Activated naive CD4-positive, alpha-beta T cell treated with anti-CD3 and anti-CD28 coated beads for 36 hours (primary cell): ENCODE data around the gene ASB17. TPM values are rescaled to one million over a fixed set of nuclear protein-coding genes. Genes with fewer than 3 reads are reported as not detected.
"Not testable (repeated sequence)": the region's sequence is repeated elsewhere in the genome, so short reads cannot be mapped to it uniquely, and the experiment has no call there.

Experiments
- CTCF ChIA-PET: fragments of 350-600 bp; sonication (Branson Sonifier 250); formaldehyde crosslinking; loops from one replicate; lab custom pipeline; 2021; ENCODE audit warnings: antibody characterized with exemption; lab: Charles Lee
- DNase-seq: peaks from one replicate; pipeline ENCODE4 v3.0.0-alpha.2; 2020
- H3K27ac Mint-ChIP-seq: one replicate; pipeline ENCODE4 v1.8.0; 2021; ENCODE audit warnings: mild to moderate bottlenecking, mixed read lengths
- H3K27me3 Mint-ChIP-seq: one replicate; pipeline ENCODE4 v1.8.0; 2021; ENCODE audit warnings: low read depth, mixed read lengths
- H3K36me3 Mint-ChIP-seq: one replicate; pipeline ENCODE4 v1.8.0; 2021; ENCODE audit warnings: low read depth, mixed read lengths
- H3K4me1 Mint-ChIP-seq: one replicate; pipeline ENCODE4 v1.8.0; 2021; ENCODE audit warnings: low read depth, mixed read lengths
- H3K4me3 Mint-ChIP-seq: one replicate; pipeline ENCODE4 v1.8.0; 2021; ENCODE audit warnings: mild to moderate bottlenecking, moderate library complexity, mixed read lengths
- H3K9me3 Mint-ChIP-seq: one replicate; pipeline ENCODE4 v1.8.0; 2021; ENCODE audit warnings: mixed read lengths
- intact Hi-C: fragments of 100-400 bp; cut with micrococcal nuclease; formaldehyde crosslinking; loops from one replicate; pipeline ENCODE4 v1.15.1; 2023
- total RNA-seq, 2 experiments: library from RNA; stranded (reverse); gene quantifications; one replicate each; pipeline ENCODE4 v1.2.3, GENCODE V29; 2021

Gene ASB17, protein sequence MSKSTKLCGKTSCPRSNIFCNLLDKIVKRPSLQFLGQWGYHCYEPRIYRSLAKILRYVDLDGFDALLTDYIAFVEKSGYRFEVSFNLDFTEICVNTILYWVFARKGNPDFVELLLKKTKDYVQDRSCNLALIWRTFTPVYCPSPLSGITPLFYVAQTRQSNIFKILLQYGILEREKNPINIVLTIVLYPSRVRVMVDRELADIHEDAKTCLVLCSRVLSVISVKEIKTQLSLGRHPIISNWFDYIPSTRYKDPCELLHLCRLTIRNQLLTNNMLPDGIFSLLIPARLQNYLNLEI
- not detected for total RNA-seq

GRCh38 chr1:75932304-75932703 lies at the start of gene ASB17:
ASB17 (minus strand) TSS chr1:75932404; CDS start chr1:75932291, 113 bp downstream.
- H3K27me3 Mint-ChIP-seq: peaks cover 6% of the 10 kb centered on the region
- no peak for DNase-seq
- H3K9me3 Mint-ChIP-seq: no peaks in the 10 kb centered on the region
- intact Hi-C loops: no loop called here
- CTCF ChIA-PET: no interaction called here
- H3K4me1 Mint-ChIP-seq: no peaks in the 10 kb centered on the region
- no peak within 1 kb of the TSS for H3K4me3 Mint-ChIP-seq
- H3K27ac Mint-ChIP-seq: no peak within 1 kb of the TSS
- no peaks in the 10 kb centered on the region for H3K36me3 Mint-ChIP-seq

DNA sequence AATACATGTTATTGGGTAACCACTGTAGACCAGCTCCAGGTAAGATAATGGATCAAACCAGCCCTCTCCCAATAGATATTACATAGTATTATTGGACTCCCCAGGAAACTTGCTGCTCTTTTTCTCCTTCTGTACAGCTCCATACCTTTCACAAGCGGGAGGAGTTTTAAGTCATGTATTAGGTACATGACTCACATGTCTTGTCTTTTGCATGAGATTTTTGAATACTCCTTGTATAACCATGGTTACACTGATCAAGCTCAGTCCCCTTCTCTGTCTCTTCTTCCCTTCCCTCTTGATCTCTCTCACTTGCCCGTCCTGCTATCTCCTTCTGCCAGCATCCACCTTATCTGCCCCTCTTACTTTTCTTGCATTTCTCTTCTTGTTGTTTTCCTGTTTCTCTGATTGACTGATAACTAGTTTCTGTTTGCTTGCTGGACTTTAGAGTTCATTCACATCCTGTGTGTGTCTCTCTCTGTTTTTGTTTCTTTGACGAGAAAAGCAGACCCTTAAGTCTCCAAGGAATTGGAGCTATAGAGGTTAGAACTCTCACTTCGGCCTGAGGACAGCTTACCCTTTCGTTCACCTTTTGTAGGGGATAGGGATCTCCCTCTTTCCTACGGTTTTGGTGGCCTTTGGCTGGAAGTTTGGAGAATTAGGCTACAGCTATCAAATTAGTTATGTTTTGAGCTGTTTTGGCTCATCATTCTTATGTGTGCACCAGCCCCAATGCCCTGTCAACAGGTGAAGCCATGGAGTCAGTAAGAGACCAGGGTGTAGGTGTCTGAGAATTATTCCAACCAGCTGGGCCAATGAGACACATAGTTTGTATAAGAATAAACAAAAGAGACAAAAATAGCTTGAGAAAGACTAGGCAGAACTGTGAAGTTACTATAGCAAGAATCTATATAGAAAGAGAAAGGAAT lies 49.0 kb upstream of the ASB17 start:
- Mint-ChIP-seq H3K4me1 (no peaks in the 10 kb centered on the region), H3K36me3 (peaks cover 7% of the 10 kb centered on the region), H3K27ac (no peak overlapping the region), H3K9me3 (peaks cover 9% of the 10 kb centered on the region), H3K4me3 (no peak overlapping the region), H3K27me3 (peaks cover 5% of the 10 kb centered on the region)
- CTCF ChIA-PET: interaction anchor here (0.8 to 1.8 kb wide), 3 partner anchors 10 to 24 kb away, joined by 3 to 7 read pairs (median 4); no protein-coding TSS in a partner anchor
- intact Hi-C loops: no loop called here
- DNase-seq: no peak

DNA sequence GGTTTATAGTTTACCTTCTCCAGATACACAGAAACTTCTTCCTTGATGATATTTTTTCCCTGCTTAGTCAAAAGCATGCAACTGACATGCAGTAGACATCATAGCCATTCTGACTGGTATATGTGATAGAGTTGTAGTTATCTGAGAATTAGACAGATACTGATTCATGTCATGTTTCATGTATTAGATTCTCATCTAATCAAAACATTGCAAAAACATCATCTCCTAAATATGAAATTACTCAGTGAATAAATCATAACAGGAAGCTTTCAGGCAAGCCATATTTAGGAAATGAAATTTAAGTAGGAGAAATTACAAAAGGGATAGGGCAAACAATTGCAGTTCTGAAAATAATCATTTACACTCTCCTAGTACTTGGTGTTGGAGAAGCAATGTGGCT lies 38.4 kb upstream of the ASB17 start:
- Mint-ChIP-seq H3K9me3 (no peaks in the 10 kb centered on the region), H3K4me3 (no peak overlapping the region), H3K27ac (no peak overlapping the region), H3K27me3 (peaks cover 6% of the 10 kb centered on the region), H3K36me3 (no peaks in the 10 kb centered on the region), H3K4me1 (no peaks in the 10 kb centered on the region)
- DNase-seq: no peak
- intact Hi-C loops: no loop called here
- CTCF ChIA-PET: no interaction called here

- peaks cover 4% of the 10 kb centered on the region for H3K27me3 Mint-ChIP-seq
- H3K4me3 Mint-ChIP-seq: no peak overlapping the region
- CTCF ChIA-PET: no interaction called here
- no peak for DNase-seq
- H3K36me3 Mint-ChIP-seq: no peaks in the 10 kb centered on the region
- intact Hi-C loops: no loop called here
- no peaks in the 10 kb centered on the region for H3K4me1 Mint-ChIP-seq
- no peak overlapping the region for H3K27ac Mint-ChIP-seq
- no peaks in the 10 kb centered on the region for H3K9me3 Mint-ChIP-seq
Measured at GRCh38 chr1:75969550-75969949, 37.3 kb upstream of the ASB17 start.

- Mint-ChIP-seq H3K9me3 (no peaks in the 10 kb centered on the region), H3K4me3 (no peak overlapping the region), H3K36me3 (no peaks in the 10 kb centered on the region), H3K27ac (no peak overlapping the region), H3K27me3 (peaks cover 2% of the 10 kb centered on the region), H3K4me1 (no peaks in the 10 kb centered on the region)
- CTCF ChIA-PET: no interaction called here
- intact Hi-C loops: no loop called here
- DNase-seq: no peak
Measured at GRCh38 chr1:75967719-75968118, 35.5 kb upstream of the ASB17 start.

GRCh38 chr1:75964760-75965408 lies 32.7 kb upstream of the ASB17 start:
- CTCF ChIA-PET: interaction anchor here (0.6 kb wide), 1 partner anchor 659 kb away, joined by 4 read pairs; no protein-coding TSS in a partner anchor
- intact Hi-C loops: no loop called here
- H3K27ac Mint-ChIP-seq: no peak overlapping the region
- H3K4me1 Mint-ChIP-seq: no peaks in the 10 kb centered on the region
- no peak overlapping the region for H3K4me3 Mint-ChIP-seq
- DNase-seq: no peak
- no peaks in the 10 kb centered on the region for H3K36me3 Mint-ChIP-seq
- H3K27me3 Mint-ChIP-seq: peaks cover 2% of the 10 kb centered on the region
- H3K9me3 Mint-ChIP-seq: no peaks in the 10 kb centered on the region

- DNase-seq, H3K27me3 Mint-ChIP-seq, H3K4me3 Mint-ChIP-seq, intact Hi-C loops, H3K36me3 Mint-ChIP-seq, H3K4me1 Mint-ChIP-seq, H3K27ac Mint-ChIP-seq, H3K9me3 Mint-ChIP-seq: not testable (repeated sequence)
- CTCF ChIA-PET: interaction anchor here (1.8 kb wide), 1 partner anchor 27 kb away, joined by 8 read pairs; no protein-coding TSS in a partner anchor
Measured at GRCh38 chr1:75964110-75964759, 32.0 kb upstream of the ASB17 start.

DNA sequence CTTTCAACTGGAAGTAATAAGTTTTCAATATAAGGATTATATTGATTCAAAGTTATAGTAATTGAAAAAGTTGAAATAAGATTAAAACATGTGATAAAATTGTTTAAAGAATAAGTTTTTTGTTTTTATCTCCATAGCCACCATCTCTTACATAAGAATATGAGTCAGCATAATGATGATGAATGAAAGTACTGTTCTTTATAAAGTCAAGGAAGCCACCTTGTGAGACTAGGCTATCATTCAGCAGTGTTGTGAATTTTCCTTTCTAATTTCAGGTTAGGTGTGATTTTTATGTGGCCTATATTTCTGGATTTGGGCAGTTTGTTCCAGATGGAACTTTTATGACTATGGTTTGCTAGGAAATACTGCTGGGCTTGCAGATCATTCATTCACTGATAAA lies 22.4 kb upstream of the ASB17 start:
- H3K4me1 Mint-ChIP-seq: no peaks in the 10 kb centered on the region
- no peaks in the 10 kb centered on the region for H3K27me3 Mint-ChIP-seq

DNA sequence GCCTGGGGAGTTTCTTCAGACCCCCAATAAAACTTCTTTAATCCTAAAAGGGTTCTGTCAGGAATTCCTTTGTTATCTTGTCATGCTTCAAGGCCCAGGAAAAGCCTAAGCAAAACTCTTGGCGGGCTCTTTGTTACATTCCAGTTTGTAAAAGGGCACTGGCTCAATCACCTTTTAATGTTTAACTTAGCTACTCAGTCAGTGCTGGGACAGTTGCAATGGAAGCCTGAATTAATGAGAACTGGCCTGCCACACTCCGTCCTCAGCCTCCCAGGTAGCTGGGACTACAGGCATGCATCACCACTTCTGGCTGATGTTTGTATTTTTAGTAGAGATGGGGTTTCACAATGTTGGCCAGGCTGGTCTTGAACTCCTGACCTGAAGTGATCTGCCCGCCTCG lies 21.3 kb upstream of the ASB17 start:
- H3K4me1 Mint-ChIP-seq: no peaks in the 10 kb centered on the region
- intact Hi-C loops: no loop called here
- no peaks in the 10 kb centered on the region for H3K9me3 Mint-ChIP-seq
- no peak overlapping the region for H3K27ac Mint-ChIP-seq
- CTCF ChIA-PET: no interaction called here
- H3K4me3 Mint-ChIP-seq: no peak overlapping the region
- DNase-seq: no peak
- no peaks in the 10 kb centered on the region for H3K27me3 Mint-ChIP-seq
- no peaks in the 10 kb centered on the region for H3K36me3 Mint-ChIP-seq

More for the DNA sequence above, 22.4 kb upstream of the ASB17 start:
- no peak for DNase-seq
- Mint-ChIP-seq H3K9me3 (no peaks in the 10 kb centered on the region), H3K4me3 (no peak overlapping the region), H3K36me3 (no peaks in the 10 kb centered on the region), H3K27ac (no peak overlapping the region)
- intact Hi-C loops: no loop called here
- CTCF ChIA-PET: no interaction called here

DNA sequence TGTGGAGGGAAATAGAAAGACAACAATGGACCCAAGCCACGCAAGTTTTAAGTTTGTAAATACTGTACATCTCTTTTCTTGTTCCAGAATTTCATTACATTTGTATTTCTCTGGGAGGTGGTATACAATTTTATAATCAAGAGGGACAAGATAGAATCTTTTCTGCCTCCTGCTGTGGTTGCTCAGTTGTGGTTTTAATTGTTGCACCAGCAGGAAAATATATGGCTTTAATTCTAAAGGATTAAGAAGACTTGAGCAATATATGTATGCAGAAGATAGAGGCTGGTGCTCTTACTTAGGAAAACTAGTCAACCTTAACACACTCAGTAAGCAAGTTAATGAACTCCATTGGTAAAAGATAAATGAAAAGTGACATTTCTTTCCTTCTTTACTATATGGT lies 19.8 kb upstream of the ASB17 start:
- H3K9me3 Mint-ChIP-seq: no peaks in the 10 kb centered on the region
- no peak overlapping the region for H3K27ac Mint-ChIP-seq
- CTCF ChIA-PET: no interaction called here
- no peak for DNase-seq
- H3K4me3 Mint-ChIP-seq: no peak overlapping the region
- H3K4me1 Mint-ChIP-seq: no peaks in the 10 kb centered on the region
- H3K27me3 Mint-ChIP-seq: peaks cover 3% of the 10 kb centered on the region
- no peaks in the 10 kb centered on the region for H3K36me3 Mint-ChIP-seq
- intact Hi-C loops: no loop called here

GRCh38 chr1:75950176-75950575 lies 18.0 kb upstream of the ASB17 start:
- CTCF ChIA-PET: no interaction called here
- Mint-ChIP-seq H3K4me3 (no peak overlapping the region), H3K4me1 (no peaks in the 10 kb centered on the region), H3K27me3 (peaks cover 5% of the 10 kb centered on the region), H3K36me3 (no peaks in the 10 kb centered on the region), H3K9me3 (peaks cover 5% of the 10 kb centered on the region), H3K27ac (no peak overlapping the region)
- intact Hi-C loops: no loop called here
- no peak for DNase-seq

DNA sequence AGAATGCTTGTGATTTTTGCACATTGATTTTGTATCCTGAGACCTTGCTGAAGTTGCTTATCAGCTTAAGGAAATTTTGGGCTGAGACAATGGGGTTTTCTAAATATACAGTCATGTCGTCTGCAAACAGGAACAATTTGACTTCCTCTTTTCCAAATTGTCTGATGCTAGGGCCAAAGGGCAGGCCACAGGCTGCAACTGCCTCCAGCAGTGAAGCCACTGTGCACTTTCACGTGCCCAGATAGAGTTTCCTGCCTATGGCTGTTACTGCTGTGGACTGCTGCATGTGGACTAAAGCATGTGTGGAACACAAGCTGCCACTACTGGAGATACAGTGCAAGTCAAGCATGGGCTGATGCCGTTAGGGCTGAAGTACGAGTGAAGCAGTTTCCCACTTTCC lies 10.8 kb upstream of the ASB17 start:
- H3K4me1 Mint-ChIP-seq, H3K27ac Mint-ChIP-seq, intact Hi-C loops, H3K27me3 Mint-ChIP-seq, H3K4me3 Mint-ChIP-seq, DNase-seq, H3K36me3 Mint-ChIP-seq, CTCF ChIA-PET: not testable (repeated sequence)
- peaks cover 12% of the 10 kb centered on the region for H3K9me3 Mint-ChIP-seq
